H1 (cell line): Measurements from ENCODE around the gene MBOAT1. TPM values are rescaled to one million over a fixed set of nuclear protein-coding genes. Genes with fewer than 3 reads are reported as not detected.

Experiments
- BACH1 ChIP-seq: IDR thresholded peaks from 2 replicates; pipeline ENCODE4 v1.6.1; 2012; ENCODE audit warnings: low read length, improper control_type of control experiment
- BRCA1 ChIP-seq: IDR thresholded peaks from 2 replicates; pipeline ENCODE4 v1.6.1; 2012; ENCODE audit warnings: low read depth, low read length, improper control_type of control experiment
- CHD7 ChIP-seq: fragments of 300-600 bp; sonication (generic); IDR thresholded peaks from 2 replicates; pipeline ENCODE4 v1.7.1; 2012; ENCODE audit warnings: low read length, moderate library complexity, mild to moderate bottlenecking, inconsistent platforms; ENCODE audit not compliant: insufficient replicate concordance
- JUN ChIP-seq: IDR thresholded peaks from 2 replicates; pipeline ENCODE4 v1.6.1; 2011; ENCODE audit warnings: low read depth, mild to moderate bottlenecking, improper control_type of control experiment, low read length
- PHF8 ChIP-seq: fragments of 200-600 bp; sonication (generic); conservative IDR thresholded peaks from 2 replicates; pipeline ENCODE4 v1.7.1; 2012; ENCODE audit warnings: low read depth, mild to moderate bottlenecking, inconsistent platforms, low read length, moderate library complexity
- SP1 ChIP-seq: IDR thresholded peaks from 2 replicates; pipeline ENCODE4 v1.6.1; 2011; ENCODE audit warnings: low read depth, low read length
- TAF7 ChIP-seq: optimal IDR thresholded peaks from 2 replicates; pipeline ENCODE3; 2011; ENCODE audit warnings: low read depth, mild to moderate bottlenecking, inconsistent platforms, low read length, moderate library complexity, borderline replicate concordance
- TCF12 ChIP-seq: IDR thresholded peaks from 2 replicates; pipeline ENCODE4 v1.6.1; 2011; ENCODE audit warnings: low read depth, mild to moderate bottlenecking, low read length
- ZNF274 ChIP-seq: IDR thresholded peaks from 2 replicates; pipeline ENCODE4 v1.7.0; 2012; ENCODE audit warnings: low read length, borderline replicate concordance; ENCODE audit errors: extremely low read depth
- polyA plus RNA-seq, 7 experiments: library from polyadenylated mRNA; depleted of rRNA in 3 of 7; stranded (reverse) in 5 of 7; unstranded in 2 of 7; fragments of >200 nt in 5 of 7; fragments of 200-250 nt in 2 of 7; gene quantifications; 1 replicate in 5 of 7; 2 replicates in 1 of 7; 4 replicates in 1 of 7; pipeline versions ENCODE4 v1.2.1 to v1.2.3, GENCODE V29; 2011 to 2013; ENCODE audit warnings: missing spikeins in 2 of 7, mixed read lengths in 2 of 7
- total RNA-seq: library from RNA; stranded (reverse); fragmentation: NEBNext Ultra II Directional; extraction: Animal tissue kit (Norgen Biotek cat#: 25700); gene quantifications from 2 replicates; pipeline ENCODE4 v1.2.1, GENCODE V29; 2021

The MBOAT1 gene
- total and polyA plus RNA-seq, 2 of the 8 experiments (the other 6 are each of a cell fraction or from before 2014, with no cell fraction given): 4.9 to 19.5 TPM

GRCh38 chr6:20254295-20254694, 42.0 kb upstream of the MBOAT1 start (continued):
- TF ChIP-seq CHD7 (no peak), TAF7 (no peak), BACH1 (no peak), BRCA1 (no peak), PHF8 (no peak), TCF12 (no peak), SP1 (no peak), JUN (no peak), ZNF274 (no peak)
